IMR-90 (cell line): ENCODE results near the gene HBEGF. TPM values are rescaled to one million over a fixed set of nuclear protein-coding genes. Genes with fewer than 3 reads are reported as not detected.

ENCODE experiments used
- ATAC-seq: fragments of 200-7000 bp; cut with Tn5 transposase; 2 replicates; pipeline ENCODE4 v1.9.1; 2020; ENCODE audit warnings: low read depth, mild to moderate bottlenecking, moderate library complexity
- BruUV-seq: library from RNA; stranded (reverse); fragments of 400-500 nt; replicated peaks from 2 replicates; lab custom pipeline; 2021; lab: Mats Ljungman, UMichigan
- CTCF ChIA-PET: fragments of 300-600 bp; formaldehyde crosslinking; extraction: SDS; loops from one replicate; lab custom pipeline; 2021; ENCODE audit warnings: antibody characterized with exemption; lab: Yijun Ruan, JAX
- POLR2A ChIA-PET: fragments of 300-600 bp; sonication (Branson Sonifier 250); formaldehyde crosslinking; loops from one replicate; lab custom pipeline; 2022; ENCODE audit warnings: antibody characterized with exemption; ENCODE audit not compliant: unreplicated experiment; lab: Charles Lee
- DNase-seq: peaks from one replicate; pipeline ENCODE4 v3.0.0; 2013
- H2AFZ ChIP-seq: replicated peaks from 2 replicates; pipeline ENCODE3; 2013; ENCODE audit warnings: low read length, mild to moderate bottlenecking; ENCODE audit not compliant: poor library complexity
- H2AK5ac ChIP-seq: 2 replicates; pipeline ENCODE4 v1.6.1; 2013; ENCODE audit warnings: low read depth, low read length, inconsistent platforms
- H2AK9ac ChIP-seq: replicated peaks from 2 replicates; pipeline ENCODE3; 2013; ENCODE audit warnings: mild to moderate bottlenecking, low read depth, low read length, moderate library complexity; ENCODE audit not compliant: poor library complexity
- H2BK120ac ChIP-seq: 2 replicates; pipeline ENCODE4 v1.6.1; 2013; ENCODE audit warnings: low read depth, low read length, inconsistent platforms
- H2BK15ac ChIP-seq: 3 replicates; pipeline ENCODE4 v1.6.1; 2013; ENCODE audit warnings: low read depth, low read length, inconsistent platforms
- H2BK20ac ChIP-seq: 2 replicates; pipeline ENCODE4 v1.6.1; 2013; ENCODE audit warnings: low read depth, mild to moderate bottlenecking, inconsistent platforms, low read length, moderate library complexity
- H2BK5ac ChIP-seq: 2 replicates; pipeline ENCODE4 v1.6.1; 2013; ENCODE audit warnings: mild to moderate bottlenecking, low read depth, low read length, inconsistent platforms; ENCODE audit not compliant: poor library complexity, severe bottlenecking
- H3K14ac ChIP-seq: replicated peaks from 2 replicates; pipeline ENCODE4 v1.6.1; 2013; ENCODE audit warnings: low read depth, low read length, inconsistent platforms
- H3K18ac ChIP-seq: 2 replicates; pipeline ENCODE4 v1.6.1; 2013; ENCODE audit warnings: low read depth, low read length, control low read depth
- H3K23ac ChIP-seq: 2 replicates; pipeline ENCODE4 v1.6.1; 2013; ENCODE audit warnings: low read depth, low read length, inconsistent platforms
- H3K27ac ChIP-seq: 2 replicates; pipeline ENCODE4 v1.5.1; 2013; ENCODE audit warnings: mild to moderate bottlenecking, control low read depth, low read length; ENCODE audit not compliant: insufficient read depth
- H3K27me3 ChIP-seq: 2 replicates; pipeline ENCODE4 v1.6.1; 2013; ENCODE audit warnings: low read length; ENCODE audit not compliant: control insufficient read depth, insufficient read depth
- H3K36me3 ChIP-seq: 2 replicates; pipeline ENCODE4 v1.6.1; 2013; ENCODE audit warnings: low read length, mixed read lengths; ENCODE audit not compliant: control insufficient read depth, insufficient read depth
- H3K4ac ChIP-seq: 2 replicates; pipeline ENCODE4 v1.6.1; 2013; ENCODE audit warnings: low read depth, low read length, inconsistent platforms
- H3K4me1 ChIP-seq: 2 replicates; pipeline ENCODE4 v1.6.1; 2013; ENCODE audit warnings: low read length, mixed read lengths; ENCODE audit not compliant: control insufficient read depth, insufficient read depth
- H3K4me2 ChIP-seq: 2 replicates; pipeline ENCODE4 v1.6.1; 2013; ENCODE audit warnings: low read depth, mild to moderate bottlenecking, control low read depth, low read length, moderate library complexity
- H3K4me3 ChIP-seq: 2 replicates; pipeline ENCODE4 v1.5.1; 2013; ENCODE audit warnings: low read depth, mild to moderate bottlenecking, control low read depth, low read length, moderate library complexity; ENCODE audit not compliant: insufficient read depth
- H3K56ac ChIP-seq: 2 replicates; pipeline ENCODE4 v1.6.1; 2013; ENCODE audit warnings: low read length, inconsistent platforms; ENCODE audit not compliant: insufficient read depth; ENCODE audit errors: extremely low read depth
- H3K79me1 ChIP-seq, 2 experiments: 2 replicates each; pipeline ENCODE4 v1.6.1; 2013; ENCODE audit warnings: low read length in 2 of 2, inconsistent platforms in 1 of 2, low read depth in 1 of 2
- H3K9ac ChIP-seq: 2 replicates; pipeline ENCODE4 v1.6.1; 2013; ENCODE audit warnings: low read depth, low read length, control low read depth
- H3K9me1 ChIP-seq: 2 replicates; pipeline ENCODE4 v1.6.1; 2013; ENCODE audit warnings: low read length, inconsistent platforms; ENCODE audit not compliant: insufficient read depth
- H3K9me3 ChIP-seq: 2 replicates; pipeline ENCODE4 v1.6.1; 2013; ENCODE audit warnings: low read length; ENCODE audit not compliant: control insufficient read depth, insufficient read depth
- H4K20me1 ChIP-seq: 2 replicates; pipeline ENCODE4 v1.6.1; 2013; ENCODE audit warnings: low read length, inconsistent platforms; ENCODE audit not compliant: insufficient read depth
- H4K5ac ChIP-seq: 2 replicates; pipeline ENCODE4 v1.6.1; 2013; ENCODE audit warnings: mild to moderate bottlenecking, low read depth, low read length, control low read depth
- H4K8ac ChIP-seq, 2 experiments: 2 replicates each; pipeline ENCODE4 v1.6.1; 2013; ENCODE audit warnings: low read depth in 2 of 2, low read length in 2 of 2, control low read depth in 1 of 2, inconsistent platforms in 1 of 2
- H4K91ac ChIP-seq: 2 replicates; pipeline ENCODE4 v1.6.1; 2013; ENCODE audit warnings: low read depth, low read length, inconsistent platforms; ENCODE audit not compliant: insufficient read depth
- MAZ ChIP-seq: IDR thresholded peaks from 2 replicates; pipeline ENCODE4 v1.6.1; 2012; ENCODE audit warnings: low read depth, mild to moderate bottlenecking, low read length, improper control_type of control experiment, moderate library complexity, borderline replicate concordance
- POLR2A ChIP-seq: IDR thresholded peaks from 2 replicates; pipeline ENCODE4 v1.6.1; 2012; ENCODE audit warnings: mild to moderate bottlenecking, low read depth, low read length
- WGBS, 2 experiments: methylation state at CpG; one replicate each; pipeline versions ENCODE4 v1.1.5 to v1.1.7; 2013; ENCODE audit warnings: missing lambda C conversion rate in 2 of 2; ENCODE audit not compliant: insufficient read length in 1 of 2; ENCODE audit errors: extremely low coverage in 2 of 2; 5-methylcytosine and 5-hydroxymethylcytosine counted together
- dilution Hi-C: fragments of 300-500 bp; cut with HindIII; formaldehyde crosslinking; loops from one replicate; pipeline ENCODE4 v1.14.3; 2018; ENCODE audit warnings: low sequenced_read_pairs; ENCODE audit not compliant: unreplicated experiment
- in situ Hi-C: fragments of 300-500 bp; cut with MboI; formaldehyde crosslinking; loops from 3 replicates; pipeline ENCODE4 v1.14.3; 2019; ENCODE audit warnings: low sequenced_read_pairs, inconsistent platforms, mixed read lengths
- intact Hi-C: fragments of 100-400 bp; cut with micrococcal nuclease; formaldehyde crosslinking; loops from 2 replicates; pipeline ENCODE4 v1.10.0; 2022
- polyA plus RNA-seq, 3 experiments: library from polyadenylated mRNA; depleted of rRNA; stranded (reverse); fragments of >200 nt; gene quantifications; 2 replicates each; pipeline ENCODE4 v1.2.3, GENCODE V29; 2012; ENCODE audit warnings: low replicate concordance in 1 of 3
- total RNA-seq: library from RNA; depleted of rRNA; stranded (reverse); fragments of >200 nt; gene quantifications from 2 replicates; pipeline ENCODE4 v1.2.3, GENCODE V29; 2012

Gene HBEGF
- total and polyA plus RNA-seq, 2 of the 4 experiments (the other 2 are of a cell fraction): 18.8 to 36.1 TPM

DNA sequence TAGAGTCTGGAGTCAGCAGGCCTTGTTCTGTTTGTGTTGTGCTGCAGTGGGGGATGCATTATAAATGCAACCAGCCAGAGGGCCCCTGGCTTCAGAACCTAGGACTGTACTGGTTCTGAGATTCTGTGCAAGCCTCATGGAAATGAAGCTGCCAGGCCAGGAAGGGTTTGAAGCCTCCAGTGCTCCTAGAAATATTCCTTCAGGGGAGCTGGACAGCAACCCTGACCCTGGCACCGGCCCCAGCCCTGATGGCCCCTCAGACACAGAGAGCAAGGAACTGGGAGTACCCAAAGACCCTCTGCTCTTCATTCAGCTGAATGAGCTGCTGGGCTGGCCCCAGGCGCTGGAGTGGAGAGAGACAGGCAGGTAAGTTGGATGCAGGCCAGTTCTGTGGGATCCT is 13.7 kb upstream of the HBEGF start, which contains the start of gene SLC4A9:
Gene SLC4A9, plus strand, starts transcription at position 94 of the 400 bp plus-strand sequence. Its CDS starts 43 bp downstream, at position 137.
- Histone ChIP-seq H3K27me3 (peaks cover 8% of the 10 kb centered on the region; the same call in 1 of the 2 replicates), H3K4me2 (no peak within 1 kb of the TSS), H4K8ac (no peak within 1 kb of the TSS), H3K56ac (no peak within 1 kb of the TSS), H3K23ac (no peak within 1 kb of the TSS), H3K4ac (no peak within 1 kb of the TSS), H3K9me1 (0 out of 2 replicates have a peak, but pooled peaks cover 6% of the 10 kb centered on the region), H4K20me1 (no peaks in the 10 kb centered on the region), H3K4me3 (no peak within 1 kb of the TSS), H2BK20ac (no peak within 1 kb of the TSS), H3K27ac (no peak within 1 kb of the TSS), H3K14ac (no peak within 1 kb of the TSS), H3K18ac (no peak within 1 kb of the TSS), H3K9me3 (no peaks in the 10 kb centered on the region), H4K91ac (no peak within 1 kb of the TSS), H2AK9ac (no peak within 1 kb of the TSS), H4K5ac (no peak within 1 kb of the TSS), H2BK120ac (no peak within 1 kb of the TSS), H3K9ac (no peak within 1 kb of the TSS), H2BK5ac (no peak within 1 kb of the TSS), H3K36me3 (no peaks in the 10 kb centered on the region), H2AK5ac (no peak within 1 kb of the TSS), H3K4me1 (no peaks in the 10 kb centered on the region), H2BK15ac (no peak within 1 kb of the TSS), H3K79me1 (no peaks in the 10 kb centered on the region), H2AFZ (no peak within 1 kb of the TSS)
- ATAC-seq (no peak), DNase-seq (no peak)
- BruUV-seq: no TSS peak
- in situ Hi-C loops (loop anchor here (25.0 kb wide), 1 partner anchor 573 kb away; the partner anchor contains the start of gene PSD2), dilution Hi-C loops (no loop called here), intact Hi-C loops (no loop called here)
- POLR2A ChIA-PET: no interaction called here
- CTCF ChIA-PET: interaction anchor here (1.4 to 3.0 kb wide), 3 partner anchors 13 to 116 kb away, joined by 3 to 34 read pairs (median 13); no protein-coding TSS in a partner anchor
- TF ChIP-seq MAZ (no peak), POLR2A (no peak)
- 67% methylated on average over 1 of the region's 2 CpGs; no CpG with 5 or more reads in 1 of the 2 experiments for WGBS, 2 experiments
